GM19351 (cell line): ENCODE results near the gene FAM171A2.
"Not testable (repeated sequence)": the region's sequence is repeated elsewhere in the genome, so short reads cannot be mapped to it uniquely, and the experiment has no call there.

Source experiments
- ATAC-seq: cut with Tn5 transposase; IDR thresholded peaks from one replicate; pipeline ENCODE4 v1.9.1; 2021; ENCODE audit warnings: mild to moderate bottlenecking, moderate library complexity; ENCODE audit not compliant: unreplicated experiment

Gene FAM171A2

DNA sequence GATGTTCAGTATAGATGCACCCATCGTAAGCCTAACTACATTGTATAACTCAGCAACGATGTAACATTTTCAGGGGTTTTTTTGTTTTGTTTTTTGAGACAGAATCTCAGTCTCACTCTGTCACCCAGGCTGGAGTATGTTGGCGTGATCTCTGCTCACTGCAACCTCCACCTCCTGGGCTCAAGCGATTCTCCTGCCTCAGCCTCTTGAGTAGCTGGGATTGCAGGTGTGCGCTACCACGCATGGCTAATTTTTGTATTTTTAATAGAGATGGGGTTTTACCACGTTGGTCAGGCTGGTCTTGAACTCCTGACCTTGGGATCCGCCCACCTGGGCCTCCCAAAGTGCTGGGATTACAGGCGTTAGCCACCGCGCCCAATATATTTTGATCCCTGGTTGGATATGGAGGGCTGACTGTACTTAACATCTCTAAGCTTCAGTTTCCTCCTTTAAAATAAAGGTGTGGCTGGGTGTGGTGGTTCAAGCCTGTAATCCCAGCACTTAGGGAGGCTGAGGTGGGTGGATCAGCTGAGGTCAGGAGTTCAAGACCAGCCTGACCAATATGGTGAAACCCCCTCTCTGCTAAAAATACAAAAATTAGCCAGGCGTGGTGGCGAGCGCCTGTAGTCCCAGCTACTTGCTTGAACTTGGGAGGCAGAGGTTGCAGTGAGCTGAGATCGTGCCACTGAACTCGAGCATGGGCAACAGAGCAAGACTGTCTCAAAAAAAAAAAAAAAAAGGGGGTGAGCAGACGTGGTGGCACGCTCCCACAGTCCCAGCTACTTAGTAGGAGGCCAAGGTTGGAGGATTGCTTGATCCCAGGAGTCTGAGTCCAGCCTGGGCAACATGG is 16.2 kb downstream of the FAM171A2 start:
- ATAC-seq: not testable (repeated sequence)

DNA sequence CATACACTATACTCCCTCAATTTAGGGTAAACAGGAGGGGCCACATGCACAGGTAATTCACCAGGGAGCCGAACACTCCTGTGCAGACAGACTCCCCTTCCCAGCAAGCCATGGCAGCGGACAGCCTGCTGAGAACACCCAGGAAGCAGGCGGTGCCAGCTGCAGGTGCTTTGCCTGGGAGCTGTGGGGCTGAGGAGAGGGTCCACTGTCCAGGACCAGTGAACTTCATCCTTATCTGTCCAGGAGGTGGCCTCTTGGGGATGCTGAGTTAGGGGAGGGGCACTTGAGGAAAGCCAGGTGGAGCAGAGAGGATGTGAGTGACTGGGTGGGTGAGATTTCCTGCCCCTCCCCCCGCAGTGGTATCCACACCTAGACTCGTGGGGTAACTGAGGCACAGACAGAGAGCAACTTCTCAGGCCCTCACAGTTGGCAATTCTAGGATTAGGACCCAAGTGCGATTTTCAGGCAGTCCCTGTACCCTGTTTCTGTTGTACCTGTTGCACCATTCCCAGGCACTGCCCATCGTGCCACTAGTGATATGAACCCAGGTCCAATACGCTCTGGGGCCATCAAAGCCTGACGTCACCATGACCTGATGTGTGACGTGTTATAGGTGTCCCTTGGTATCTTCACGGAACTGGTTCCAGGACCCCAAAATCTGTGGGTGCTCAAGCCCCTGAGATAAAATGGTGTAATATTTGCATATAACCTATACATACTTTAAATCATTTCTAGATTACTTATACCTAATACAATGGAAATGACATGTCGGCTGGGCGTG is 17.4 kb downstream of the FAM171A2 start:
- ATAC-seq: no peak

DNA sequence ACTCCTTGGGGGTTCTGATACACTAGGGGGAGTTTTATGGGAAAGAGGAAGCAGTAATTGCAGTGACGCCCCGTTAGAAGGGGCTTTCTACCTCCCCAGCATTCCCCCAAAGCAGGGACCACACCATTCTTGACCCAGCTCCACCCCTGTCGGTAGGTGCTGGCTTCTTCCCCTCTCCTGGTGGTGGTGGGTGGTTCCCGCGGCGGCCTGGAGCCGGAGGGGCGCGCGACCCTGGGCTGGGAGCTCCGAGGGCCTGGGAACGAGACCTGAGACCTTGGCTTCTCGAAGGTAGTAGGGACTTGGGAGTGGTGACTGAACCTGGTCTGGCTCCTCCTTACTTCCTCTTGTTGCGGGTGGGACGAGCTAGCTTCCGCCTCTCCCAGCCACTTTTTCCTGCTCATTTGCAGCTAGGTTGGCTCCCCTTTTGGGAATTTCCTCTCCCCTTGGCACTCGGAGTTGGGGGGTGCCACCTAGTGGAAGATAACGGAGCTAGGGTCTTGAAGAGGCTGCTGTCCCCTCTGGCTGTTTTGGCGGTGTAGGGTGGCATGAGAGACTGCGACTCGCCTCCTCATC is 18.1 kb downstream of the FAM171A2 start:
- ATAC-seq: no peak

DNA sequence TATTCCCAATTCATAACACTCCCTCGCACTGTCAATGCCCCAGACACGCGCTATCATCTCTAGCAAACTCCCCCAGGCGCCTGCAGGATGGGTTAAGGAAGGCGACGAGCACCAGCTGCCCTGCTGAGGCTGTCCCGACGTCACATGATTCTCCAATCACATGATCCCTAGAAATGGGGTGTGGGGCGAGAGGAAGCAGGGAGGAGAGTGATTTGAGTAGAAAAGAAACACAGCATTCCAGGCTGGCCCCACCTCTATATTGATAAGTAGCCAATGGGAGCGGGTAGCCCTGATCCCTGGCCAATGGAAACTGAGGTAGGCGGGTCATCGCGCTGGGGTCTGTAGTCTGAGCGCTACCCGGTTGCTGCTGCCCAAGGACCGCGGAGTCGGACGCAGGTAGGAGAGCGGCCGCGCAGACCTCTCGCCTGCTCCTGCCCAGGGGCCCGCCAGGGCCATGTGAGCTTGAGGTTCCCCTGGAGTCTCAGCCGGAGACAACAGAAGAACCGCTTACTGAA is 18.7 kb downstream of the FAM171A2 start, which contains the start of gene GRN:
Gene GRN (plus strand): TSS at position 364 of the 515 bp plus-strand sequence. CDS start 3,863 bp downstream, outside the sequence.
- peak; percentile 54 for ATAC-seq

DNA sequence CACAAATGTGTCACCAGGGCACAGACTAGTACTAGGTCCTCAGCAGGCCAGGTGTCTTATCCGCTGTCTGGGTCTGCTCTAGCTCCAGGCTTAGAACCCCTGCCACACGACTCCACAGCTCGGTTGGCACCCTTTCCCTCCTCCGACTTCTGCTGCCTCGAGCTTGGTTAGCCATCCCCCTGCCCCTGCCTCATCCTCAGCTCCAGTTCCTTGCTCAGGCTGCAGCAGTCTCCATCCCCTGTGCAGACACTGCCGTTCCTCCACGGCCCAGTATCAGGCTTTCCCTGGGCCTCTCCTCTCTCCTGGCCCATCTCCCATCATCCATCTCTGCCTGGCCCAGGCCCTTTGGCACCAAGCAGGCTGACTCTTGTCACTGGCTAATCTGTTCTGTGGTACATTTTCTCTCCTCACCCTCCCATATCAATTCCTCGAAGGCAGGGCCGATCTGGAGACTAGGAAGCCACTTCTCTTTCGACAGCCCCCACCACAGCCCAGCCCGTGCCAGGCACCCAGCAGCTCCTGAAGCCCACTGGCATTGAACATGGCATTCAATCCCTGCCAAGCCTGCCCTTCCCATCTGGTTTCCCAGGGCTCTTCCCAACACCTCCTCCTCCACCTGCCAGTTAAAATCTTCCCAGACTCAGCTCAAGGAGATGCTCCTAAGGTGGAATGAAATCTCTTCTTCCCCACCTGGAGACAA is 20.0 kb downstream of the FAM171A2 start:
- ATAC-seq: no peak

DNA sequence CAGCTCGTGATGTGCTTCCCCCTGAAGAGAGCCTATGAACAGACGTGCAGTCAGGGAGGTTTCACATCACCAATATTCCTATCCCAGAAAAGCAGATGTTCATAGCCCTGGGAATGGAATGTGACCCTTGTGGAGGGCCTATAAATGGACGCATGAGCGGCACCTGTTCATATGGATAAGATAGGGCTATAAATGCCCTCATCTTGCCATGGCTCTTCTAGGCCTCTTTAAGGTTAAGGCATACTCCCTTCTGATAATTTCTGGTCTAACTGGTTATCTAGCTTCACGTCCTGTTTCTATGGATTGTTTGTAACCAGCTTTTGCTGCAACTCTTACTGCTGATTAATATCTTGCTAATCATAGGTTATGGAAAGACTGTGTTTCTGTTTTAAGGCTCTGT is 23.1 kb downstream of the FAM171A2 start:
- ATAC-seq: not testable (repeated sequence)

DNA sequence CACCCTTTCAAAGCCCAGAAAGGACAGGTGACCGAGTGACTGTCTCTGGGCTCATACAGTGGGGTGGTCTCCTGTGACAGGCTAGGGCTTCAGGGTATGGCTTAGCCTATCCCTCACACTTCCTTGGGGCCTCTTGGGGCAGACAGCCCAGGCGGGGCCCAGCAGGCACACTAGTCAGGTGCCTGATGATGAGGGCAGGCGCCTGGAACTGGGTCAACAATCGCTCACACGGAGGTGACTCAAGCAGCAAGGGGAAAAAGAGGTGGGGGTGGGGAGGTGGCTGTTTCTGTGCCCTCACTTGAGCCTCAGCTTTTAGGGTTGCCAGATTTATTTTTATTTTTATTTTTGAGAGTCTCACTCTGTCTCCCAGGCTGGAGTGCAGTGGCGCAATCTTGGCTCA is 25.0 kb downstream of the FAM171A2 start:
- no peak for ATAC-seq

DNA sequence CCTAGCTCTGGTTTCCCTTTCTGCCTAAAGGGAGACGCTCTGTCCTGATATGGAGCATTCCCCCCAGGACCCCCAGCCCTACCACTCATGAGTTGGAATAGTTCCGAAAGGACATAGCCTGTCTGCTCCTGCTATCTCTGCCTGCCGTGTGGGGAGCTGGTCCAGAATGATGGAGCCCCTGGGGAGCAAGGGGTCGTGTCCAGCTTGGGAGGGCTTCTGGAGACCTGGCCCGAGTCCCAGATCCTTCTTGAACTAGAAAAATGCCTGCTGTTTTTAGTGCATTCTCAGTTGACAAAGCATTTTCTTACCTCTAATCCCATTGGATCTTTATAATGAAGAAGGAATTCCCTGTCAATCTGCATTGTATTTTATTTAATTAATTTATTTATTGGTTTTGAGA is 27.7 kb downstream of the FAM171A2 start:
- ATAC-seq: no peak

DNA sequence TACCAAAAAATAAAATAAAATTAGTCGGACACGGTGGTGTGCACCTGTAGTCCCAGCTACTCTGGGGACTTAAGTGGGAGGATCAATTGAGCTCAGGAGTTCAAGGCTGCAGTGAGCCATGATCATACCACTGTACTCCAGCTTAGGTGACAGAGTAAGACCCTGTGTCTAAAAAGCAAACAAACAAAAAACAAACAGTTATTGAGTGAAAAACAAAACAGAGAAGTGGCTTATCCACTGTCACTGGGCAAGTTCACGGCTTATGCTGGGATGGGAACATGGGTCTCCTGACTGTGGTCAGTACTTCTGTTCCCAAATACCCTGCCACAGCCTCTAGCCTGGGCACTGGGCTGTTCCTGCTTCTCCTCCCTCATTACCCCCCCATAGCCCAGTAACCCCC is 28.1 kb downstream of the FAM171A2 start:
- no peak for ATAC-seq

DNA sequence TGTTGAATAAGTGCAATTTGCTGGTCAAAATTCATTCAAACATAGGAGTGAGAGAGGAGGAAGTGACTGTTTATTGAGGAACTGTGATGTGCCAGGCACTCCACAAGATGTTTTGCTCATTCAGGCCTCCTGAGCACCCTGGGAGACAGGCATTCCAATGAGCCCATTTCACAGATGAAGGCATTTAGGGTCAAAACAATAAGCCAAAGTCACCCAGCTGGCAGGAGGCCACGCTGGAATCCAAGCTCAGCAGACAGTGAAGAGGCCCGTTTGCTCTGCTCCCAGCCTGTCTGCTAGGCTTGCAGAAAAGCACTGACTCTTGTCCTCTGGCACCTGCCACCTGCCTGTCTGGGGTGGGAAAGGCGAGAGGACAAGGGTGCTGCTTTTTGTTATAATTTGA is 28.9 kb downstream of the FAM171A2 start:
- ATAC-seq: no peak

DNA sequence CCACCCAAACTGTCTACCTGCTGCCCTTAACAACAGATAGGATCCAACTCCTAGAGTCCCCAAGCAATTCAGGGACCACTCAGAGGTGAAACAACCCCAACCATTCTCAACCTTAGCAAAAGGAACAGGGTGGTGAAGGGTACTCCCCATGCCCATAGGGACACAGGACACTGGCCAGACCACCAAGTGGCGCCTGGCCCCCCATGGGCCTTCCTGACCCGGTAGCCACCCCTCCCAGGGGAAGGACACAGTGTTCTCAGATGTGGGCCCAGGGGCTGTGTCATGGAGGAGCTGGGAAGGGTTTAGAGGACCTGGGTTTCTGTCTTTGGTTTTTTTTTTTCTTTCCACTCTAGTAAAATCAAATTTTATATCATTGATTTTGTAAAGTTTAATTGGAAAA is 29.3 kb downstream of the FAM171A2 start:
- ATAC-seq: no peak

DNA sequence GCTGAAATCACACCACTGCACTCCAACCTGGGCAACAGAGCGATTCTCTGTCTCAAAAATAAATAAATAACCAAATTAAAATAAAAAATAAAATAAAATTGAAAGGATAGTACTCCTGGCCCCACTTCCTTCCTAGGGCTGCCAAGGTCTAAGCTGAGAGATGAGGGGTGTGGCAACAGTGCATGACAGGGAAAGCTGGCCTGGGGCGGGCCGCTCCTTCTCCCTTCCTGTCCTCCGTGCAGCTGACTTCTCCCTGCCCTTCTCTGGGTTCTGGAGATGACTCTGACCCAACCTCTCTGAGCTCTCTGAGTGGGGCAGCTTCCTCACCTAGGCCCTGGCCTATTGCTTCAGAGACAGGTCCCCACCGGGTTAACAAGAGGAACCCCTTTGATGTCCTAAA is 30.3 kb downstream of the FAM171A2 start:
- no peak for ATAC-seq

DNA sequence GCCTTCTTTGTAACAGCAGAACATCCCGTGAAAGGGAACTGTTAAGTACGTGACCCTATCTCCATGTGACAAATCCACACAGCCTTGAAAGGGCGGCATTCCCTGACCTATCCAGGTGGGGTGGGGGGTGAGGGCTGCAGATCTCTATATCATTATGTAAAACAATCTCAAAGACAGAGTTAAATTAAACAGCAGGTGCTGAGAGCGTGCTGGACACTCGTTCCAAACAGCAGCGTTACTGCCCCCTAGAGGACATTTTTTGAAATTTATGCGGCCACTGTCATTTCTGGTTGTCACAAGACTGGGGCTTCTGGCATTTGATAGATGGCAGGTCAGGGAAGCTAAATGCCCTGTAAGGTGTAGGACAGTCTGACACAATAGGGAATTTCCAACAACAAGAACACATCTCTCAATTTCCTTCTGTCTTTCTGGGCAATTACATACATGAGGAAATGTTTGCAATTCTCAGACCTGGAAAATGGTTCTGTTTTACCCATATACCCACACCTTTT is 32.3 kb downstream of the FAM171A2 start:
- no peak for ATAC-seq

DNA sequence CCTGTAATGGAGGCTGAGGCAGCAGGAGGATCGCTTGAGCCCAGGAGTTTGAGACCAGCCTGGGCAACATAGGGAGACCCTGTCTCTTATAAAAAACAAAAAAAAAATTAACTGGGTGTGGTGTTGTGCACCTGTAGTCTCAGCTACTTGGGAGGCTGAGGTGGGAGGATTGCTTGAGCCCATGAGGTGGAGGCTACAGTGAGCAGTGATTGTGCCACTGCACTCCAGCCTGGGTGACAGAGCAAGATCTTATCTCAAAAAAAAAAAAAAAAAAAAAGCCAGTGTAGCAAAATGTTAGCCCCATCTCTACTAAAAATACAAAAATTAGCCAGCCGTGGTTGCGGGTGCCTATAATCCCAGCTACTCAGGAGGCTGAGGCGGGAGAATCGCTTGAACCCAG is 33.4 kb downstream of the FAM171A2 start:
- not testable (repeated sequence) for ATAC-seq

DNA sequence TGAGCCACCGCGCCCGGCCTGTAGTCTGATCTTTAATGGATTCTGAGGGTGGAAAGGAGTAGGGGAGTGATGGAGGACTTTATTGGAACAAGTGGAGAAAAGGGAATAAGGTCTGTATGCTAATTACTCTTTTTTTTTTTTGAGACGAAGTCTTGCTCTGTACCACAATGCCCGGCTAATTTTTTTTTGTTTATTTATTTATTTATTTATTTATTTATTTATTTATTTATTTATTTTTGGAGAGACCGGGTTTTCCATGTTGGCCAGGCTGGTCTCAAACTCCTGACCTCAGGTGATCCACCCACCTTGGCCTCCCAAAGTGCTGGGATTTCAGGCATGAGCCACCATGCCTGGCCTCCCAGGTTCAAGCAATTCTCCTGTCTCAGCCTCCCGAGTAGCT is 34.1 kb downstream of the FAM171A2 start:
- not testable (repeated sequence) for ATAC-seq

DNA sequence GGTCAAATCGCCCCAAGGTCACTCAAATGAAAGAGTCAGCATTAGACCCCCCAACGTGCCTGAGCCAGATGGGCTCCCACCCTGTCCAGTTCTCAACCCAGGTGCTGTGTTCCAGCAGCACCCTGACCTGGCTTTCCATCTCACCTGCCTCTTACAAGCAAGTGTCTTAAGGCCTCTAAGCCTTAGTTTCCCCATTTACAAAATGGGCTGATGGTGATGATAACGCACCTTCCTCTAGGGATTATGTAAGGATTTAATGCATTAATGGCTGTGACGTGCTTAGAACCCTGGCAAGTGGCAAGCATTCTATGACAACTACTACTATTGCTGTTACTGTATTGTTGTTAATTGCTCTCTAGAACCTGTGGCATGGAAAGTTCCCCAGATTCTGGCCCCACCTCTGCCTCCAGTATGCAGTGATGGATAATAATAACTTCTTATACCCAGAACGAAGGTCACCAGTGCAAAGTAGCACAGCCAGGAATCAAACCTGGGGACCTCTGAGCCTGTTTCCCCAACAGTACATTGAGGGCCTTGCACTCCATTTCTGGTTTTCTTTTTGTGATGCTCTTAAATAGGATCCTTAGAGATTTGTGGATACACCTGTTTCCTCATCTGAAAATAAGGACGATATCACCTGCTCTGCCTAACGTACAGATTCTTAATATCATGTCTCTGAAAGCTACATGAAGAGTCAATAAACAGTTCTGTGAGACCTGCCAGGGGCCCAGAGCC is 35.8 kb downstream of the FAM171A2 start:
- no peak for ATAC-seq

DNA sequence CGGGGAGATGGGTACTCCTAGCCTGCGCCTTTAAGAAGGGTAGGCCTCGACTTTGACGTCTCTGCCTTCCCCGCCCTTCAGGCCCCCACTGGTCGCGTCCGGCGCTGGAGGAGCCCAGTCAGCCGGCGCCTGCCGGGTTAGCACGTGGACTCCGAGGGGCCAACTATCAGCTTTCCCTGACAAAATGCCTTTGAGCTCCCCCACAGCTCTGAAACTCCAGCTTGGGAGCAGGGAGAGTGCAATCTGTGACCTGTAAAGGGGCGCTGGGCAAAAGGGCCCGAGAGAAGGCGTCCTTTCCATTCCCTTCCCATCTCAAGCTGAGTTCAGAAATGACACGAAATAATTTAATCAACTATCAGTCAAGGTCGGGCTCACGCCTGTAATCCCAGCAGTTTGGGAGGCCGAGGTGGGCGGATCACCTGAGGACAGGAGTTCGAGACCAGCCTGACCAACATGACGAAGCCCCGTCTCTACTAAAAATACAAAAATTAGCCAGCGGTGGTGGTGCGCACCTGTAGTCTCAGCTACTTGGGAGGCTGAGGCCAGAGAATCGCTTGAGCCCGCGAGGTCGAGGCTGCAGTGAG is 36.7 kb downstream of the FAM171A2 start:
- ATAC-seq: peak; percentile 55

DNA sequence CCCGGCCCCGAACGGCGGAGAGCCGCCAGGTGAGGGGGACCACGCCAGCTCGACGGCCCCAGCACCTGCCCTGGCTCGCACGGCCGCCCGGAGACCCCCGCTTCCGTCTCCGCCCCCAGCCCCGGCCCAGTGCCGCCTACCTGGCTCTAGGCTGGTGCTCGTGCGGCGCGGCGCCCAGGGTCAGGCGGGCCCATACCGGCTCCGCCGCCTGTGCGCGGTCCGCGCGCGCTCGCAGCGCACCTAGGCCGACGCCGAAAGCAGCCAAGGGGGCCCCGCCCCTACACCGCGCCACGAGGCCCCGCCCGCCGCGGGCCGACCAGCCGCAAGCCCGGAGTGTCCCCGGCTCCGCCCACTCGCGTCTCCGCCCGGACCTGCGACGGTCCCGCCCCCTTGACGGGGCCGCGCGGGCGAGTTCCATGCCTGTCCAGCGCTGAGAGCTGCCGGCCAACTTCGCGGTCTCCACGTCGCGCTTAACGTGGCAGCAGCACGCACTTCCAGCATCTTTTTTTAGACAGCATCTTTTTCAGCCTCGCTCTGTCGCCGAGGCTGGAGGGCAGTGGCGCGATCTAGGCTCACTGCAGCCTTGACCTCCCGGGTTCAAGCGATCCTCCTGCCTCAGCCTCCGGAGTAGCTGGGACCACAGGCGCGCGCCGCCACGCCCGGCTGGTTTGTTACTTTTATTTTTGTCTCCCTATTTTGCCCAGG is 38.9 kb downstream of the FAM171A2 start, which contains the start of gene SLC25A39:
Gene SLC25A39 (minus strand): TSS at position 253 of the 705 bp plus-strand sequence. CDS start 1,261 bp downstream, outside the sequence.
- peak; percentile 61 for ATAC-seq

DNA sequence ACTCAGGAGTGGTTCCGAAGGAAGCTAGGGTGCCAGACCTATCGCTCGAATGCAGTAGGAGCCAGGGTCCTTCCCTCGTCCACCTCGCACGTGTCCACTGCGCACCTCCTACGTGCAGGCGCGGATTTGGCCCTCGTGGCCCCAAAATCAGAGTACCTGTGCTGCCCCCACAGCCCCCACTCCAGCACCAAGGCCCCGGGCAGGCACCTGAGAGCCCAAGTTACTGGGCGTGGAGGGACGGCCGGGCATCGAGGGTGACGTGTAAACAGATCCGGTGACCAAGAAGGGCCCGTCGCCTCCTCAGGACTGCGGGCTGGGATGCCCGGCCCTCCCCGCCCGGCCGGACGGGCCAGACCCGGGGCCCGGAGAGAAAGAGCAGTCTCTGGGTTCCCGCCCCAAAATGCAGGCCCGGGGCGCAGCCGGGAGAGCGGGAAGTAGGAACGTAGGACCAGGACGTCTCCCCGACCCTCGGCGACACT is 39.5 kb downstream of the FAM171A2 start:
- no peak for ATAC-seq
